Embryonic facial prominence (tissue), 1 donor: ENCODE measurements around the gene HINT3.
"Not testable (repeated sequence)": the region's sequence is repeated elsewhere in the genome, so short reads cannot be mapped to it uniquely, and the experiment has no call there.

Experiments used
- DNase-seq: peaks from one replicate; pipeline ENCODE4 v3.0.0-alpha.2; 2016; ENCODE audit errors: extremely low spot score

HINT3 gene

DNA sequence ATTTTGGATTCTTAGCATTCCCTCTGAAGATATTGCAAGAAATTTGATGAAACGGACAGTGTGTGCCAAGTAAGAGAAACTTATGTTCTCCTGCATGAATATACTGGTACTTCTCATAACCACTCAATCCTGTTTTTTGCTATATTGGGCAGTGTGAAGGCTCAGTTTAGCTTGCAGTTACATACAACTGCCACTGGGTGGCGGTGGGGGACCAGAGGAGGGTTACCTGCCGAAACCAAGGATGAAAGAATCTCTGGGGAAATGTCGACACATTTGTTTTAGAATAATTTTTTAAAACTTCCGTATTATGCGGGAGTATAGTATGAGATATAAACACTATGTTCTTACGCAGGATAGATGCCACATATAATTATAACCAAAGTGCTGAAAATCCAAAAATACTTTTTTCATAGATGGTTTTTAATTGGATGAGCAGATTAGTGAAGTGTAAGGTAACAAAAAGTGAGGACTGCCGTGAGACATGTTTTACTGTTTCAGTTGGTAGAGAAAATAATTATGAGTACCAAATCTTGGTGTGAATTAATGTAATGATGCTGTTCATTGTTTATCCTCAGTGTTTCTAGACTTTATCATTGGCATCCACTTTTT, 39.5 kb downstream of the HINT3 start:
- peak; percentile 28 for DNase-seq

DNA sequence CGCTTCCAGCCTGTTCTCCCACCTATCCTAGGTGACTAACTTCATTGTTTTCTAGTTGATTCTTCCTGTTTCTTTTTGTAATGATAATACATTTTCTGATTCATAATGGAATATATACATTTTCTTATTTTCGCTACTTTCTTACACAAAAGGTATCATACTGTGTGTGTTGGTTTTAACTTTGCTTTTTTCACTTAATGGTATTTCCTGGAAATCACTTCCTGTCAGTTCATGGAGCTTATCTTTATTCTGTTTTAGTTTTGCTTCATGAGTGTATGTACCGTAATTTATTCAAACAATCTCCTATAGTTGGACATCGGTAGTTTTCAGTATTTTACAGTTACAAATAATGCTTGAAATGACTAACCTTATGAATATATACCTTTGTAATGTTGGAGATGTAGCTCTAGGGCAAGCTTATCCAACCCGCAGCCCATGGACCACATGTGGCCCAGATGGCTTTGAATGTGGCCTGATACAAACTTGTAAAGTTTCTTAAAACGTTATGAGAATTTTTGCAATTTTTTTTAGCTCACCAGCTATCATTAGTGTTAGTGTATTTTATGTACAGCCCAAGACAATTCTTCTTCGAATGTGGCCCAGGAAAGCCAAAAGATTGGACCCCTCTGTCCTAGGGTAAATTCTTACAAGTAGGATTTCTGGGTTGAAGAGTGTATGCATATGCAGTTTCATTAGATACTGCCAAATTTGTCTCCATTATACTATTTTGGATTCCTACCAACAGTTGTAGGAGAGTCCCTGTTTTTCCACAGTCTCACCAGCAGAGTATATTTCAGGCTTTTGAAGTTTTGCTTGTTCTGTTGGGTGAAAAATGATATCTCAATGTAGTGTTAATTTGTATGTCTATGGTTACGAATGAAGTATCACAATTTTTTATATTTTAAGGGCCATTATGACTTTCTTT, 46.4 kb downstream of the HINT3 start:
- no peak for DNase-seq

DNA sequence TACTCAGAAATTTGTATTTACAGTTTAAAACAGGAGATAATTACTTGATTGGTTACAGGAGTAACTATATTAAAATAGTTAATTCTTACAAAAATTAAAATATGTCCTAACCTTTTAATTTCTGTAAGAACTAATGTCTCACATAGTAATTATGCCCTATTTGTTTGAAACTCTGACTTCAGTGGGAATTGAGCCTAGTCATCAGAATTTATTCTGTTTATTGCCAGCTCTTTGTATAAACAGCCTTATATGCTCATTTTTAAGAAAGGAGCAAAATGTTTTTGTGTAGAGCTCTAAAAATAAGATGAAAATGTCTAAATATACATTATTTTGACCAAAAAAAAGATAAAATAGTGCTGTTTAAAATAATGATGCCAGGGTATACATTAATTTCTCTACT, 51.2 kb downstream of the HINT3 start:
- no peak for DNase-seq

DNA sequence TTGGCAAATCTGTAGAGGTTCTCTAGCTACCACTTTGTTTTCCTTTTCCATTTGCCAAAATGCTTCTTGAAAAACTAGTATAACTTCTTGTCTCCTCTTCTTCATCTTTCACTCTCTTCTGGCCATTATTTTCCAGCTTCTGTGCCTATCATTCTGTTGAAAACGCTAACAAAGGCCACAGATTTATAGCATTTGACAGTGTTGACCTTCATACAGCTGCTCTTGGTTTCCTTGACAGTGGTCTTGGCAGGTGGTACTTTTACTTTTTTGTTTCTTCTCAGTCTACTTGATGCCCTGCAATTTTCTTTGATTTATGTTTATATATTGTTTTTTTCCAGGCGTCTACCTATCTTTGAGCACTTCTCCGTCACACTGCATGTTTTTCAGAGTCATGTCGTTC, 53.5 kb downstream of the HINT3 start:
- DNase-seq = no peak

DNA sequence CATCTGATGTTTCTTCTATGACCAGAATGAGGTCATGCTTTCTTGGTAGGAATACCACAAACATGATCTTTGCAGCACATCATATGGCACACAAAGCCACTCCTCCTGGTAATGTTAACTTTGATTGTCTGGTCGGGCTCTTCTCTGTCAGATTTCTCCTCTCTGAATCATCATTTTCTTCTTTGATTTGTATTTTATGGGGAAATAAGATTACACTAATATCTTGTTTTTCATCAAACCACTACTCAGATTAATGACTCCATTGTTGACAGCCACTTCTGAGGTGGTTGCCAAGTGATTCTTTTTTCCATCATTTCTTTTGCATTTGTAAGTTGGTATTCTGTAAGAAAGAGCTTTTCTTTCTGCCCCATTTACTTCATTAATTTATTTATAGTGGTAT, 59.3 kb downstream of the HINT3 start:
- DNase-seq = no peak

DNA sequence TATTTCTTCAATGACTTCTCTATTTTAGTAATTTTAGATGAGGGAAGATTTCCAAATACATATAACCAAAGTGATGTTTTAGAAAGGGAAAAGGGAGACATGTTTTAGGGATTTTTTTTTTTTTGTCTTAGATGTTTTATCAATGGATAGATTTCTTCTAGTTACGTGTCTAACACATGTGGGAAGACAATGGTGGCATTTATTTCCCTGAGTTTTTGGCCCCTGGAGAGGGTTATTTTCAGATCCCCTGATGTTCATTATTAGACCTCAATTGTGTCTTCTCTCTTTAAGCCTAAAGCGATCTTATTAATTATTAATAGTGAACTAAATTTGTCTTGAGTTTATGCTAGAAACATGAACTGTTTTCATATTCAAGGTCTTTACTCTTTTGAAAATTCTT, 60.0 kb downstream of the HINT3 start:
- no peak for DNase-seq

DNA sequence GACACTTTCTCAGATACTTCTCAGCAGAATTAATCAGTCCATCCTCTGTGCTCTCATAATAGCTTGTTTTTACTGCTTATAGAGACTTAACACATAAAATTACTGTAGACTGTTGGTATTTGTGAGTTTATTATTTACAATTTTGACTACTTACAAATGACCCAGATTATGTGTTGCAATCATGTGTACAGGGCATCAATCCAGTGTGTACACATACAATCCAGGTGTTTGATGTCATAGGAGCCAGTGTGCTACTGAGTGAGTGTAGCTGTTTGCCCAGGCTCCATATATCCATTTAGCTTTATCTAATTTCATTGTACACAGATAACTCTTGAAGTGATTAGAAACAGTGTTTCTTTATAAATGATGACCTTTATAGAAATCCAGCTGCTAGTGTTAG, 61.1 kb downstream of the HINT3 start:
- DNase-seq = no peak

DNA sequence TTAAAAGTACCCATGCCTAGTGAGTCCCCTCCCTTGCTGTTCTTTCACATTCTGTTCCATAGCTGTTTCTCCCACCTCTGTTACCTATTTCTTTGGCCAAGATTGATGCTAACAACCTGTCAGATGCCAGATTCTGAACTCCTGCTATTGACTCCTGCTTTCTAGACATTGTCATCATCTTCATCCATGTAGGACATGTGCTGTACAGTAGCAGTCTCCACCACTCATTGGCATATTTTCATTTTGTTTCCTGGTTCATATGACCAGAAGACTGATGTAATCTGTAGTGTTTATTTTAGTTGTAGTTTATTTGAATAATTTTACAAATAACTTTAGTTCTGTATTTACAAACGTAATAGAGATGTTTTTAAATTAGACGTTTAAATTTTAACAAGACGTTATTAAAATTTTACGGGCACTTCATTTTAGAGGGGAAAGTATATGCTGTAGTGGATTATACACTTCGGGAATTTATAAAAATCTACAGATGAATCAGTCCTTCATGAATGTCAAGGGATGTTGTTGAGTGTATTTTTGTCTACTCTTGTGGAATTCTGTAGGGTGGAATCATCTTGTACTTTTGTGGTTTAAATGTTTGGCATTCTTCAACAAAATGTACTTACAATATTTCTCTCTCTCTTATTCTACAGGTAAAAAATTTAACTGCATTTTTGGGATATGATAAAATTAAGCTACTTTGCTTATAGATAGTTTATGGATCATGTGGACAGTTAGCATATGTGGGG, 63.9 kb downstream of the HINT3 start:
- no peak for DNase-seq

DNA sequence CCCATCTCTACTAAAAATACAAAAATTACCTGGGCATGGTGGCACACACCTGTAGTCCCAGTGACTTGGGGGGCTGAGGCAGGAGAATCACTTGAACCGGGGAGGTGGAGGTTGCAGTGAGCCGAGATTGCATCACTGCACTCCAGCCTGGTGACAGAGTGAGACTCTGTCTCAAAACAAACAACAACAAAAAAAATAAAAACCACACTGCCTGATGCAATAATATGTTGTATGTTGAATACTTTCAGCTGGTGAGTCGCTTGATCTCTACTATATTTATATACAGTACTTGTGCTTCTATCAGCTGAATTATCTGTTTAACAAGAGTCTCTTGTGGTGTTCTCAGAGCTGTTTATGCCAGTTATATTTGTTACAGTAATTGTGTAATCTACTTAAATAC, 66.9 kb downstream of the HINT3 start:
- not testable (repeated sequence) for DNase-seq

DNA sequence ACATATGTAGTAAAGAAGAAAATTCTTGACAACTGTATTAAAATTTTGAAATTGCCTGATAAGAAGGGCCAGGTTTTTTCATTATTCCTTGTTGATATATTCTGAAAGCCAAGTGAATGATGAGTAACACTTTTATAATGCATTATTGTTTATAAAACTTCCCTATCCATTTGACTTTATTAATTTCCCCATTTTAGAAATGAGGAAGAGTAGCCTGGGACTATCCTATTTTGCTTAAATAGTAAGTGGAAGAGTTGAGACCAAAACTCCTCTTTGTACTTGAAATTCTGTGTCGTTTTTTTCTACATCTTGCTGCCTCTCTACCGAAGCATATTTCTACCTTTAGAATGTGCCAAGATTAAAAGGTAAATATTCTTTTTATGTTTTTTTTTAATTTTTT, 69.4 kb downstream of the HINT3 start:
- no peak for DNase-seq

DNA sequence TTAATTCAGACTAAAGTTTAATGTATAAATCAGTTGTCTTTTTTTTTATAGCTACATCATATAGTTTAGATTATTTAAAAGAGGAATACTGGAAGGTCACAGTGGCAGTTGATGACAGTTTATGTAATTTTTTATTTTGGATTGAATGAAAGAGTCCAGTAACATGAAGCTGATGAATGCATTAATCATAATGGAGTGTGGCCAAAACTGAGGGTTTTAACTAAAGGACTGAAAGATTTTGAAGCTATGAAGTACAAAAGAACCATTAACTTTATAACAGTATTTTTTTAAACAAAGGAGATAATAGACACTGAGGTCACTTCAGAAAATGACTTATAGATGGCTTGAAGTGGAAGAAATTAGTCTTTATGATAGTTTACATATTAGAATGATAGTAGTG, 71.0 kb downstream of the HINT3 start:
- no peak for DNase-seq
